GM21825 (cell line): ENCODE results near the gene PLXNA4.

Experiments used
- ATAC-seq: cut with Tn5 transposase; IDR thresholded peaks from one replicate; pipeline ENCODE4 v1.9.1; 2021; ENCODE audit warnings: mild to moderate bottlenecking, moderate library complexity; ENCODE audit not compliant: unreplicated experiment

The PLXNA4 gene

DNA sequence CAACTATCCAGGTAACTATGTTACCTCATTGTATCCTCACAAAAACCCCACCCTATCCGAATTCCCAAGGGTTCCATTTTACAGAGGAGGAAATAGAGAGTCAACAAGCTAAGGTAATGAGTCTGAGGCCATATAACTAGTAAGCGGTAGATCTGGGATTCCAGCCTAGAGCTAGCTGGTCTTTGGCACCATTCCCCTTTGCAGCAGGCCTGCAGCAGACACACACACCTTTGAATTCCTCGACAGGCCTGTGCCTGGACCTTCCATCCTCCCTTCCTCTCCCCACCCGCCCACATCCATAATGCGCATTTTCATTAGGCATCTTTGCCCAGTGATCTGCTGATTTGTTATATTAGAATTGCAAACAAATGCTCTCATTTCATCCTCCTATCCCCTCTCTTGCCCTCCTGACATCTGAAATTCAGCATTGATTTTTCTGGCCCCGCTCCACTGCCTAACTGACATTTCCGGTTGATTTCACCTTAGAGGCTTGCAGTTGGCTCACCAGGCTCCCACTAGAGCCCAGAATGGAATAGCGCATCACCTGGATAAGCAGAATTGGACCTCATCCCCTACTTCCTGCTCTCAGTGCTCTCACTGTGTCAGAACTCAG is 129.5 kb downstream of the PLXNA4 start:
- no peak for ATAC-seq

DNA sequence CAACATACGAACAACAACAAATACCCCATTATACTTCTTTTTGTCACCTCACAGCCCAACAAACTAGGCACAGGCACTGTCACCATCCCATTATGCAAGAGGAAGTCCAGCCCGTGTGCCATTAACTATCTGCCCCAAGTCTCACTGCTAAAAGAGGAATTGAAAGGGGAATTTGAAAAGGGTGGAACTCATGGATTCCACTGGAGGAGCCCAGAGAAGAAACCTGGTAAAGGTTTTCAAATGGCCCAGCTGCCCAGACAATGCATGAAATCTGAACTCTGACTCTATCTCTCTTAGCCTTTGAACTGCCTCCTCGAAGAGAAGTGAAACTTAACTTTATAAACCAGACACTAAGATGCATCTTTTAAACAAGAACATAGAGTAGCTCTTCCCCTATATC is 130.0 kb downstream of the PLXNA4 start:
- no peak for ATAC-seq

DNA sequence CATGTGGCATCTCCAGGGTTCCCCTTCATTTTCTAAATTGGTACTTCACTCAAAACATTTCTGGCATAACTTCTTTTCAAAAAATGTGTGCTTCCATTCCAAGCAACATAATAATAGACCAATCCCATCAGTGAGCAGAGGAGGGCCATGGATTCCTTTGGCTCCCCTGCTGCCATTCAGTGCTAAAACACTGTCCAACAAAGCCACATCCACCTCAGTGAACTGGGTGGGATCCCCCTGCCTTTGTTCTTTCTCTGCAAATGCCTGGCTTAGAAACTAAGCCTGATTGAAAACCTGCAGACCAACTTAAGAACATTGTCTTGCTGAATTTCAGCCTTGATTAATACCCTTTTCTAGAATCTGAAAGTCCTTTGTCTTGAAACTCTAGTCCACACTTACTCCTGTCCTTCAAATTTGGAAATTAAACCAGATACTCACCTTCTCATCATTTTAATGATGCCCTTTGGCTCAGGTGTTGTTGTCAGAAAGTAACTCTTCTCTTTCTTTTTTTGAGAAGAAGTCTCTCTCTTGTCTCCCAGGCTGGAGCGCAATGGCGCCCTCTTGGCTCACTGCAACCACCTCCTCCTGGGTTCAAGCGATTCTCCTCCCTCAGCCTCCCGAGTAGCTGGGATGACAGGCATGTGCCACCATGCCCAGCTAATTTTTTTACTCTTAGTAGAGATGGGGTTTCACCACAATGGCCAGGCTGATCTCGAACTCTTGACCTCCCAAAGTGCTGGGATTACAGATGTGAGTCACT is 132.3 kb downstream of the PLXNA4 start:
- ATAC-seq: no peak

DNA sequence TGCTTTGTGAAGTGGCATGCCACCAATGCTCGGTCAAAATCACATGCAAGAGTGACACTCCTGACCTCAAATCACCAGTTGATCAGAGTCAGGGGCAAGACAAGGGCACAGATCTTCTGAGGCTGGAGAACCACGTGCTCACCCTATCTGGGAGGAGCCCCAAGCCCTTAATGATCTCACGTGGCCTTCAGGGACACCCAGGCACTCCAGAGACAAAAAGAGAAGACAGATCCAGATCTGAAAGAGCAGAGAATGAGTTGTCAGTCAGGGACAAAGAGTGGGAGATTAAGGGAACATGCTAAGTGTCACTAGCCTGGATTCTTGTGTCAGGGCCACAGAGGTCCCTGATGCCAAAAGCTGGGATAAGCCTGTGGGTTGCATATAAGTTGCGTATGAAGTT is 134.3 kb downstream of the PLXNA4 start:
- ATAC-seq: no peak

DNA sequence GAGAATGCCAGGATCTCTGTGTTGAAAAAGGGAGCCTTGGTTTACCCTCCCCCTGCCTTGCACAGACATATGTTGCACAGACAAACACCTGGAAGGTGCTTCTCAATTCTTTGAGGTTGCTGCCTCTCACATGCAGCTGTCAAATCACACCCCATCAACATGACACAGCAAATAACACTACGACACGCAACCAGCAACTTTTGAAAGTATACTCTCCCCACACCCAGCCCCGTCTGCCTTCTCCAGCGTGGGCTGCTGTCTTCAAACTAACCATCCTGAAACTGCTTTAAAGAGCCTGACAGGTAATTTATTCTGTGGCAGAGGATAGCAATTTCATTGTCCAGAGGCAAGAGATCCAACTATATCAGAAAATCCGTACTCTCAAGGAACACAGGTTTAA is 136.1 kb downstream of the PLXNA4 start:
- no peak for ATAC-seq

DNA sequence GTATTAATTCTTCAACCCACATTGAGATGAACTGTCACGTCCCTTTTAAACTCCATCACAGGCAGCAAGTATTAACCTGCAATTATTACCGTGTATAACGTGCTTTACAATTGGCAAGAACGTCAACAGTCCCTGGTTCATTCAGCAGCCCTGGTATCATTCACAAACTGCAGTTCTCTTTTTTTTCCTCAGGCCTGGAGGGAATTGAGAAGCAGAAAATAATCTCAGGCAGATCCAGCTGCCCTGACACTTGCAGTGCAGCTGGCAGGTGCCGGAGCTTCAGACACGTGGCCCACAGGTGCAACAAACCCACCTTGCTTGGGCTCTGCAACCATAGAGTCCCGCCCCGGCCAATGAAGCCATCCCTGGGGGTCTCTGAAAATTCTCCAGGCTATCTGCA is 137.3 kb downstream of the PLXNA4 start:
- ATAC-seq: no peak

DNA sequence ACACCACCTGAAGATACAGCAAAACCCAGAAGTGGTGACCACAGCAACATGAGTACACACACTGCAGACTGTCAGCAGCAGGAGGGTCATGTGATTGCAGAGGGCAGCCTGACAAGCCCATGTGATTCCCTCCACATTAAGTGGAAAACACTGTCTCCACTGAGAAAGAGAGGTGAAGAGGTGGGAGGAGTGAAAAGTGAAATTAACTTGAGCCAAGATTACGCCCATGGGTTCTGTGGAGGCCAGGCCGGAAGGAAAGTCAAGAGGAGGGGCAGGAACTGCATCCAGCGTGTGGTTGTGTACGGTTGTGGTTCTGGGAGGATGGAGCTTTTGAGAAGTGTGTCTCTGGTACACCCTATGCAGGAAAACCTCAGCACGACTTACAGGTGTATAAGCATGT is 138.5 kb downstream of the PLXNA4 start:
- no peak for ATAC-seq

DNA sequence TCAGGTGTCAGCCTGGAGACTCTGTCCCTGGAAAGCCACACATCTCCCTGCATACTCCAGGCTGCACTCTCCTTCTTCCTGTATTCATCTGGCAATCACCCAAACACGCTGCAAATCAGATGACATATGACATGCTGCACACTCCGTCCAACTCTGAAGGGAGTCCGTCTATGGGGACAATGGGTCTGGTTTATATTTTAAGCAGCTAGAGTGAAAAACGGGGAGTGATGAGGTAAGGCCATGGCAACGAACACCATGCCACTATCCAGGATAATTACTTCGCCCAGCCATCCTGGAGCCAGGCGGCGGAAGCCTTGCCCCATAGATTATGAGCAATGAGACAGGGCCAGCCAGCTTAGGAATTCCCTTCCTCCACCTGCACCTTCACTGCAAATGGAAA is 140.1 kb downstream of the PLXNA4 start:
- ATAC-seq: no peak

DNA sequence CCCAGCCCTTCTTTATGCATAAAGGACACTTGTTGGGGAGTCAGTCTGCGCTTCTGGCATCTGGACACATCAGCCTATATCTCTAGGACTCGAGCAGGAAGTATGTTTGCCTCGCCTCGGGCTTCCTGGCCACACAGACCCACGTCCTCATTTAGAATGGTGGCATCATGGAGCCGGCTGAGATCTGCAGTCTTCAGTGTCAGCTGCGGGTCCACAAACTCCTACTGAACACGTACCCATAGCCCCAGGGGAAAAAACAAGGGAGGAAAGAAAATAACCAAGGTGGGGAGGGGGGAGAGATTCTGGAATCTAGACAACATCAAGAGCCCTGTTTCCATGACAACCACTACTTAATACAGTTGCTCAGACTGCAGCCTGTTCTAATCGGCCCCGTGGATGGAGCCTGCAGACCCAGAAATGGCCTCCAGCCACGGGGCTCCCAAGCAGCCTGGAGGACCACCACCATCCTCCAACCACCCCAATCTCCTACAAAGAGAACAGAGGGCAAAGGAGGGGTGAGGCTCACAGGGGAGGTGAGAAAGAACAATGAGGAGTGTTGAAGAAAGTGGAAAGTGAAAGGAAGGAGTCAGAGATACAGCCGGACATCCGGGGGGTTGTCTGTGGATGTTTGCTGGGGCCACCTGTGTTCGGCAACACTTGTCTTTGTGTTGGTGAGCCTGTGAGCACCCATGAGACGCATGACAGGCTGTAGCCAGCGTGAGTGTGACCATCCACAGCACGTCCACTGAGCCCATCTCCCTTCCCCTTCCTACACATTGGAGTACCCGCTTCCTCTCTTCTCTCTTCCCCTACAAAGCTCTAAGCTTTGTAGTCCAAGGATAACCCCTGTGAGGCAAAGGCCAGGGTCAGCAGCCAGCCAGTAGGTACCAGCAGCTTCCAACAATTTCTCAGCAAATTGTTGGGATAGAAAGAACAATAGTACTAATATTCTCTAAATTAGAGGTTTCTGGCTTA is 141.0 kb downstream of the PLXNA4 start:
- ATAC-seq: no peak

DNA sequence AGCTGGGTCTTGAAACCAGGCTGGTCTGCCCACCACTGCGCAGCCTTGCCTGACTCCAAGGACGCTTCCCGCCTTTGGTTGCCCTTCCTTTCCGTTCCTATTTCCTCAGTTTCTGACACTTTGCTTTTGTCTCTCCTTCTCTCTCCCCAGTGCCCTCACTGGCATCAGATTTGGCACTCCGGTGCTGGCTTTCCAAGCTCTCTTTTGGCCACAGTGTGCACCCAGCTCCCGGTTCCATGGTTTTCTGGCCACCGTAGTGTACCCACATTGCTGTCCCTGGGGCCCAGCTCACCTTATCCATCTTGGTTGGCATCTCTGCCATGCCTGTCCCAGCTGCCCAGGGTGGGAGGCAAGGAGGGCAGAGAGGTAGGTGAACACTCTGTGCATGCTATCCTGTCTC is 142.2 kb downstream of the PLXNA4 start:
- ATAC-seq: no peak

DNA sequence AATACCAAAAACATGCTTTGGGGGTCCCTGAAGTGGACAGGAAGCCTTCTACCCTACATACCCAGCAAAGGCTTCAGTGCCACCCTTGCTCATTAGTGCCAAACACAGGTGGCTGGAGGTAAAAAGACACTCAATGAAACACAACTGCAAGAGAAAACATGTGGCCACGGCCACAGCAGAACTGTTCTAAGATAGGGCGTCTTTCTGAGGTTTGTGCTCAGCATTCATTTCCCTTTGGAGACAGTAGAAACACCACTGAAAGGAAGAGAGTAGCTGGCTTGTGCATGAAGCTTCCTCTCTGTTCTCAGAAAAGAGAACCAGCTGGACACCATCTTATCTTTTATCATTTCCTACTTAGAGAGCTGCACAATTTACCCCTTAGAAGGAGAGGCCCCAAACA is 143.0 kb downstream of the PLXNA4 start:
- ATAC-seq: no peak

DNA sequence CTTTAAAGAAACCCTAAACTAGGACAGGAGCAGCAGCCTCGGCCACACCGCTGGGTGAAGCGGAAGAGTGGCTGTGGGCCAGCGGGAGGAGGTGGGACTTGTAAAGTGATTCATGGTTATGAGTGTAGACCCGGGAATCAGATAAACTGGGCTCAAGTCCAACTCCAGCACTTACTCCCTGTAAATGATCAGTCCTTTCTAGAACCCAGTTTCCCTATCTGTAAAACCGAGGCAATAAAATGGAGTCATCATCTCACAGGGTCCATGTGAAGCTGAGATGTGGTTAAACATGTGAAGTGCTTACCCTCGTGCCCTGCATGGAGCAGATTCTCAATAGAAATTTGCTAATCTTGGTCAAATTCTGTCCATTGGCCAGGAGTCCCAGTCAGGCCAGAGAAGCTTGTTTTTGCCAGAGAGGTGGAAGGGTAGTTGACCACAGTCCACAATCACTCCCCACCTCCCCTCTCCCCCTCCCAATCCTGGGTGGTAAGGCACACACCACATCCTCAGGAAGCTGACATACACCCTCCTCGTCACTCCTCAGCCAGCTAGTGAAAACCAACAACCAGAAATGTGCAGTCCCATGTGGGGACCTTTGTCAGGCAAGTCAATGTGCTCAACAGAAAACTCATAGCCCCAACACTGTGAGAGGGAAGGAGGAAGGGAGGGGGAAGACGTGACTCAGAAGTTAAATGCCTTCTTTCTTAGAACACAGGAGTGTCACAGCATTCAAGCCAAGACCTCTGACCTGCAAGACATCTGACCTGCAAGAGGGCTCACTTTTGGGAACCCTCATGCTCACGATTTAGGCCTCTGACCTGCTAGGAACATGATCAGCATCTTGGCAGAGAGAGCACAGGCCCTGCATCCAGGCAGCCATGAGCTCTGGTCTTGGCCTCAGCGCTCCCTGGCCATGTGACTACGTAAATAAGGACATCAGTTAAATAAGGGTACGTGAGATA is 145.1 kb downstream of the PLXNA4 start:
- no peak for ATAC-seq

DNA sequence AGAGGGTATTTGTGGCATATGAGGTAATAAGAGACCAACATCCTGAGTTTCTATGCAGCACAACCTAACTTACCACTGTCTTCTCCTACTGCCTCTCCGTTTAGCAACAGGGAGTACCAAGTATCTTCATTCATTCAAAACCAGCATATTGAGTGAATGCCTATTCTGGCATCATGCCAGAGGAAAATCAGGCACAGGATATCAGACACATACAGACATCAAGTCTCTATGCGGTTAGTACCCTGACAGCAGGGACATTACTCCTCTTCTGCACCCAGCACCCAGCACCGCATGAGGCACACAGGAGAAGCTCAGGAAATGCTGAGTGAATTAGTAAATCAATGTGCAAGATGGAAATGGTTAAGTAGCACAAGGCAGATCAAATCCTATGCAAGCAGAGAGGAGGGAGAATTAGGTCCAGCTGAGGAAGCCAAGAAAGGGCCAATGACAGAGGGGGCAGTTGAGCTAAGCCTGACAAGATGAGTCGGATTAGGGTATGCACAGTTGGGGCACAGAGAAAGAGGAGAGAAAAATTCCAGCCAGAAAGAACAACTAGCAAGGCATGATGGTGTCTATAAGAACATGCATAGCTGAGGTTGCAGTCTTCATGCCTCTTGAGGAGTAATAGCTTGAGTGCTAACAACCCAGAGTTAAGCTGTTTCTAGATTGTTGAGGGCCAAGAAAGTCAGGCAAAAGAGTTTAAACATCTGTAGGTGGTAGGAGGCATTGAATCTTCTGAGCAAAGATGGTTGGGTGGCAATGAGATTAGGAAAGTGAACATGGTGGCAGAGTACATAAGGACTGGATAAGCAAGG is 146.0 kb downstream of the PLXNA4 start:
- ATAC-seq: no peak

DNA sequence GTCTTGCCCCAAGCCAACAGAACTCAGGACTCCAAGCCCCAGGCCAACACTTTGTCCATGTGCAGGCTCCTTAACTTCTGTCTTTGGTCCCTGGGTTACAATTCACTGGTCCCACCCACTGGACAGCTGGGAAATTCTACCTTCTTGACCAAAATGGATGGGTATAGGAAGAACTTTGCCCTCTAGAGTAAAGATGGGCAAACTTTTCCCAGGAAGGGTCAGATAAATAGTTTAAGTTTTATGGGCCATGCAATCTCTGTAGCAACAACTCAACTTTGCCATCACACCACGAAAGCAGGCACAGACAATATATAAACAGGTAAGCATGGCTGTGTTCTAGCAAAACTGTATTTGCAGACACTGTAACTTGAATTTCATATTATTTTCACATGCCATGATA is 147.1 kb downstream of the PLXNA4 start:
- ATAC-seq: no peak

DNA sequence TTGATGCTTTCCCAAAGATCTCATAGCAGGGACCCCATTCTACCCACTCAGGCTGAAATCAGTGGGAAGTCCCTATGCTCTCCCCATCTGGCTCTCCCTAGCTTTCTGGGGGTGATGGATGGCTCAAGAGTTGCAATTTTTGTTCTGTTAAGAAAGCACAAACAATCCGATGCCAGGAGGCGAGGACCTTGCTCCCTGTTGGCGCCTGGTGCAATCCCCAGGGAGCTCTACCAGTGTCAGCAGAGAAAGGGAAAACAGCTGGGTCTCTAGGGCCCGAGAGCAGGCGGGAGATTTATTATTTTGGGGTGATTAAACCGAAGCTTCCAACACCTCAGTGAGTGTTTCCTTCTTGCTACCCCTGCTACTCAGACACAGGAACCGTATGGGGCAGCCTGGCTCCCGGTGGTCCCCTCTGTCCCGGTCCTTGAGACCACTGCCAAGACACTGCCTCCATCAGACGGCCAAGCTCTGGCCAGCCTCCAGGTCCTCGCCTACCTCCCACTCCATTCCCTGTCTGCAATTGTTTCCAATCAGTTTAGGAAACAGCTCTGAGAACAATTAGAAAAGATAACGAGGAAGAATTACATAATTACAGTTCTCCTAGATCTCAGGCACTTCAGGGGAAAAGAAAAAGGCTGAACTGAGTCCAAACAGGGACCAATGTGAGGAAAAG is 147.9 kb downstream of the PLXNA4 start:
- ATAC-seq: no peak

DNA sequence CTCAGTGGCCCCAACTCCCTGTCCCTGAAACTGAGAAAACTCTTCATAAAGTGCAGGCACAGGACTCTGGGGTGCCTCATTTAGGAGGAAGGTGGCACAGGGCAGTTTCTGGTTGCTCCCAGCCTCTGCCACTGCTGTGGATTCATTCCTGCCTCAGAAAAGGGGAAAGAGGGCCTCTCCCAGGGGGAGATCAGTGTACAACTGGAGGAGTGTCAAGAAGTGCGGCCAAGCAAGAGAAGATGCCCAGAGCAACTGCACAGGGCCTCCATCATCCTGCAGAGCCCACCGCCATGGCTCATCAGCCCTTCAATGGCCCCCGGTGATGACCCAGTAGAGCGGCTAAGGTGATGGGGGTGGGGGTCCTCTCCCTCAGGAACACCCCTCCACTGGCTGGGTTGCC is 150.3 kb downstream of the PLXNA4 start:
- no peak for ATAC-seq

DNA sequence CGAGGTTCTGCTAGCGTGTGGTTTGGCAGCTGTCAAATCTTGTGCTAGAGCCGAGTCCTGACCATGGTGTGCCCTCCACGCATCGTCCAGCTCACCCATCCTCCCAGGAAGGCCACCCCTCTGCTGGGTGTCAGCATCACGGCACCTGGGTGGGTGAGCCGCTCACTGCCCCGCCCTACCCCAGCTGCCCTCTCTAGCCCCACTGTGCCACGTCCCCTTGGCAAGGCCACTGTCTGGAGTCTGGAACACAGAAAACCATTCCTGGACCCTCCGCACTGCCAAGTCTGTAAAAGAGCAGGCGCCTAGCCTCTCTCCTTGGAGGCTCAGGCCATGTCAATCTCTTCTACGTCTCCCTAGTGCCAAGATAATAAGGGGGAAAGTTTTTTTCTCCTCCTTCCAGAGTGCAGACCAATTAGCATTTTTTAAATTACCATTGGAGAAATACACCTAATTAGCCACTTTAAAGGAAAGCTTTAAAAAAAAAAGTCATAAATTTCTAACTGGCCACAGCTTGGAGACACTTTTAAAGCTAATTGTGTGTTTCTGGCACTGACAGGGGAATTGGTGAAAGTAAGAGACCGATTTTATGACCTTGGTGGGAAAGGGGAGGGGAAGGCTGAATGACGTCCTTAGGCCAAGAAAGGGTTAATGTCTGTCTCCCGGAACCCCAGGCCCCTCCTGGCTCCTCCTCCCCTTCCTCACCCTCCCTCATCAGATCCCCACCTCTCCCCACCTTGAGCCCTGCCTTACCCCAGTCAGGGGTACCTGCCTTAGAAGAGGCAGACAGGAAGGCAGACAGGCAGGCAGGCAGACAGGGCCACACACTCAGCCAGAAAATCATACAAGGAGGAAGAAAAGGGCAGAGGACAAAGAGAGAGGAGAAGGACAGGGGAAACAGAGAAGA is 151.2 kb downstream of the PLXNA4 start:
- ATAC-seq: no peak

DNA sequence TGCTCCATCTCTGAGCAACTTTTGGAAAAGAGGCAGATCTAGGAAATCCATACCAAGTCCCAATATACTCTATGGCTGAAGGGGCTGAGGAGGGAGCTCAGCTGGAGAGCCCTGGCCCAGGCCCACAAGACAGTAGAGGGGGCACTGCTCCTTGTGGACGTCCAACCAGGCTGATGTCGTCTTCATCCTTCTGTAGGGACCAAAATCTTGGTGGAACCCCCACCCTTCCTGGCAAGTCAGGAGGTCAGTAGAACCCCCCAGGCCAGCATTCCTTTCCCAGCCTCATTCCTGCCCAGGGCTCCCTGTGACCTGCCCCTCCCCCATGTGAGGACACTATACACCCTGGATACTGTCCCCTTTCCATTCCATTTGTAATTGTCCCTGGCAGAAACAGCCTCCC is 152.0 kb downstream of the PLXNA4 start:
- ATAC-seq: no peak
